Gastrocnemius medialis (tissue), 4 donors: ENCODE results near the gene IKZF2. TPM values are rescaled to one million over a fixed set of nuclear protein-coding genes. Genes with fewer than 3 reads are reported as not detected.

Source experiments
- ATAC-seq, 2 donors: fragments of 150-250 bp; one replicate each; pipeline ENCODE4 v1.9.1; 2016
- DNase-seq, 2 donors: peaks; one replicate each; pipeline ENCODE4 v3.0.0-alpha.2; 2019
- H3K27ac ChIP-seq, 4 donors: fragments of 200-600 bp; sonication (generic); 1 replicate in 1 of 4; 2 replicates in 3 of 4; pipeline ENCODE4 v1.5.1; 2016 to 2018; ENCODE audit warnings: mild to moderate bottlenecking in 2 of 4, moderate library complexity in 1 of 4
- H3K27me3 ChIP-seq, 3 donors: fragments of 200-600 bp; sonication (generic) in 2 of 3; 1 replicate in 1 of 3; 2 replicates in 2 of 3; pipeline versions ENCODE4 v1.5.1 to v1.6.0; 2016 to 2019; ENCODE audit warnings: mild to moderate bottlenecking in 1 of 3, moderate library complexity in 1 of 3
- H3K36me3 ChIP-seq, 2 donors: fragments of 200-600 bp; sonication (generic) in 1 of 2; one replicate each; pipeline ENCODE4 v1.5.1; 2017 to 2018
- H3K4me1 ChIP-seq, 2 donors: fragments of 200-600 bp; sonication (generic) in 1 of 2; one replicate each; pipeline ENCODE4 v1.5.1; 2016 to 2017; ENCODE audit warnings: mild to moderate bottlenecking in 2 of 2
- H3K4me3 ChIP-seq, 4 donors: fragments of 200-600 bp; sonication (generic) in 3 of 4; 1 replicate in 1 of 4; 2 replicates in 3 of 4; pipeline ENCODE4 v1.5.1; 2016 to 2019; ENCODE audit warnings: mild to moderate bottlenecking in 2 of 4
- H3K9me3 ChIP-seq, 3 donors: fragments of 200-600 bp; sonication (generic) in 2 of 3; 1 replicate in 1 of 3; 2 replicates in 2 of 3; pipeline ENCODE4 v1.5.1; 2016 to 2019
- CTCF ChIP-seq, 5 experiments: fragments of 450-650 bp in 3 of 5; fragments of 200-600 bp in 2 of 5; sonication (generic) in 2 of 5; IDR thresholded peaks in 4 of 5; conservative IDR thresholded peaks in 1 of 5; 1 replicate in 4 of 5; 2 replicates in 1 of 5; pipeline ENCODE4 v1.5.1; 2016 to 2019; ENCODE audit warnings: antibody characterized with exemption in 5 of 5, mild to moderate bottlenecking in 3 of 5, moderate library complexity in 3 of 5
- POLR2A ChIP-seq, 2 donors: fragments of 450-650 bp; IDR thresholded peaks; one replicate each; pipeline ENCODE4 v1.6.1; 2017; ENCODE audit warnings: antibody characterized with exemption in 2 of 2, mild to moderate bottlenecking in 2 of 2, moderate library complexity in 2 of 2
- in situ Hi-C, 4 donors: fragments of 200-750 bp; cut with MboI; loops; one replicate each; pipeline versions ENCODE4 v1.15.0 to v1.8.0; 2017; ENCODE audit warnings: low sequenced_read_pairs in 4 of 4
- intact Hi-C: fragments of 100-400 bp; cut with DNase I; formaldehyde crosslinking; loops from one replicate; pipeline ENCODE4 v1.15.1; 2023; ENCODE audit warnings: low total_unique reads
- total RNA-seq, 4 donors: library from RNA; depleted of rRNA; stranded (reverse); fragments of >200 nt; gene quantifications; one replicate each; pipeline versions ENCODE4 v1.1.0 to v1.2.3, GENCODE V29; 2016

IKZF2 gene
- total RNA-seq, 4 donors from 2014 or later = 4.9 to 15.5 (median 6.0) TPM

GRCh38 chr2:213068676-213069359 lies 82.6 kb downstream of the IKZF2 start:
- Histone ChIP-seq H3K36me3 (no peaks in the 10 kb centered on the region), H3K27ac (no peak overlapping the region), H3K4me1 (peaks cover 21 to 26% of the 10 kb centered on the region in 2 donors), H3K4me3 (no peak overlapping the region), H3K9me3 (no peaks in the 10 kb centered on the region), H3K27me3 (no peaks in the 10 kb centered on the region)
- intact Hi-C loops = no loop called here
- no peak for DNase-seq
- TF ChIP-seq CTCF (IDR thresholded peaks at IDR 0.05 in 4 of 5, conservative IDR thresholded peaks at IDR 0.05 in 1 of 5) = no peak
- ATAC-seq = no peak
- in situ Hi-C loops = no loop called here

GRCh38 chr2:213067888-213068287 lies 83.5 kb downstream of the IKZF2 start:
- Histone ChIP-seq H3K4me1 (peaks cover 21 to 26% of the 10 kb centered on the region in 2 donors), H3K36me3 (no peaks in the 10 kb centered on the region), H3K27me3 (no peaks in the 10 kb centered on the region), H3K4me3 (no peak overlapping the region), H3K9me3 (no peaks in the 10 kb centered on the region), H3K27ac (no peak overlapping the region)
- DNase-seq = no peak
- no peak for TF ChIP-seq POLR2A (IDR thresholded peaks at IDR 0.05)
- TF ChIP-seq CTCF (IDR thresholded peaks at IDR 0.05 in 4 of 5, conservative IDR thresholded peaks at IDR 0.05 in 1 of 5) = no peak
- no peak for ATAC-seq
- in situ Hi-C loops (no loop called here), intact Hi-C loops (no loop called here)

- Histone ChIP-seq H3K4me3 (peak overlapping the region in 3 of 4 donors; percentile 28 to 38 (median 30)), H3K36me3 (no peaks in the 10 kb centered on the region), H3K27ac (peak overlapping the region in 3 of 4 donors; percentile 43 to 66 (median 45)), H3K4me1 (peaks cover 21 to 26% of the 10 kb centered on the region in 2 donors), H3K27me3 (no peaks in the 10 kb centered on the region), H3K9me3 (no peaks in the 10 kb centered on the region)
- intact Hi-C loops = no loop called here
- TF ChIP-seq POLR2A (IDR thresholded peaks at IDR 0.05) (no peak), CTCF (IDR thresholded peaks at IDR 0.05 in 4 of 5, conservative IDR thresholded peaks at IDR 0.05 in 1 of 5) (no peak)
- ATAC-seq (no peak), DNase-seq (no peak)
- in situ Hi-C loops = no loop called here
Measured at GRCh38 chr2:213066443-213066743, 85.0 kb downstream of the IKZF2 start.

GRCh38 chr2:213065583-213066442 lies 85.6 kb downstream of the IKZF2 start:
- no peak for TF ChIP-seq CTCF (IDR thresholded peaks at IDR 0.05 in 4 of 5, conservative IDR thresholded peaks at IDR 0.05 in 1 of 5)
- TF ChIP-seq POLR2A (IDR thresholded peaks at IDR 0.05) = no peak
- in situ Hi-C loops (no loop called here), intact Hi-C loops (loop anchor here (2.0 kb wide), 1 partner anchor 87 kb away; no protein-coding TSS in a partner anchor)
- H3K4me3 ChIP-seq = peak overlapping the region; percentile 28 to 38 (median 30)
- no peaks in the 10 kb centered on the region for H3K9me3 ChIP-seq
- ATAC-seq (peak; percentile 45 to 86), DNase-seq (no peak)
- peaks cover 21 to 26% of the 10 kb centered on the region in 2 donors for H3K4me1 ChIP-seq
- H3K36me3 ChIP-seq = no peaks in the 10 kb centered on the region
- no peaks in the 10 kb centered on the region for H3K27me3 ChIP-seq
- H3K27ac ChIP-seq = peak overlapping the region; percentile 39 to 66 (median 44)
